Activated CD8-positive, alpha-beta memory T cell treated with anti-CD3 and anti-CD28 coated beads for 24 hours (primary cell): ENCODE results near the gene KCNQ1.
A peak's percentile ranks its signal among the peaks of the same experiment; 100 is the strongest.

Source experiments
- DNase-seq: peaks from one replicate; pipeline ENCODE4 v3.0.0-alpha.2; 2020

KCNQ1 gene

GRCh38 chr11:2891326-2892214 lies 446.8 kb downstream of the KCNQ1 start:
- DNase-seq: no peak

GRCh38 chr11:2892215-2892966 lies 447.6 kb downstream of the KCNQ1 start:
- DNase-seq: peak; percentile 89

GRCh38 chr11:2892967-2893528 lies 448.2 kb downstream of the KCNQ1 start:
- DNase-seq: no peak

- DNase-seq: no peak
Observed at GRCh38 chr11:2893935-2894334, 449.1 kb downstream of the KCNQ1 start.

GRCh38 chr11:2896047-2896446 lies 451.2 kb downstream of the KCNQ1 start:
- no peak for DNase-seq

GRCh38 chr11:2897048-2897447 lies 452.2 kb downstream of the KCNQ1 start:
- DNase-seq: no peak

GRCh38 chr11:2898366-2899079 lies 453.7 kb downstream of the KCNQ1 start:
- DNase-seq: peak; percentile 79
